H9 (cell line): ENCODE results near the gene ANKRD65. TPM values are rescaled to one million over a fixed set of nuclear protein-coding genes. Genes with fewer than 3 reads are reported as not detected.

Source experiments
- DNase-seq: peaks from one replicate; pipeline ENCODE4 v3.0.0-alpha.2; 2017
- H2AFZ ChIP-seq: one replicate; pipeline ENCODE4 v1.6.1; 2013; ENCODE audit warnings: mild to moderate bottlenecking, low read length, control low read depth, moderate library complexity
- H2AK5ac ChIP-seq: 2 replicates; pipeline ENCODE4 v1.6.1; 2013; ENCODE audit warnings: low read length, control low read depth, mixed read lengths; ENCODE audit not compliant: insufficient read length
- H2BK120ac ChIP-seq: one replicate; pipeline ENCODE4 v1.6.1; 2013; ENCODE audit warnings: low read depth, mild to moderate bottlenecking, low read length, control low read depth, inconsistent platforms; ENCODE audit not compliant: poor library complexity, severe bottlenecking
- H2BK12ac ChIP-seq: 2 replicates; pipeline ENCODE4 v1.6.1; 2013; ENCODE audit warnings: low read length, control low read depth, mixed read lengths, low read depth; ENCODE audit not compliant: insufficient read length
- H2BK15ac ChIP-seq: 2 replicates; pipeline ENCODE4 v1.6.1; 2013; ENCODE audit warnings: low read depth, low read length, control low read depth
- H2BK20ac ChIP-seq: one replicate; pipeline ENCODE4 v1.6.1; 2013; ENCODE audit warnings: low read depth, mild to moderate bottlenecking, low read length, control low read depth, inconsistent platforms; ENCODE audit not compliant: poor library complexity, severe bottlenecking
- H2BK5ac ChIP-seq: 2 replicates; pipeline ENCODE4 v1.6.1; 2013; ENCODE audit warnings: low read length, control low read depth, mixed read lengths; ENCODE audit not compliant: insufficient read length
- H3K14ac ChIP-seq: 2 replicates; pipeline ENCODE4 v1.6.1; 2013; ENCODE audit warnings: low read length, control low read depth; ENCODE audit not compliant: insufficient read depth
- H3K18ac ChIP-seq: 2 replicates; pipeline ENCODE4 v1.6.1; 2013; ENCODE audit warnings: low read depth, mild to moderate bottlenecking, mixed read lengths, low read length, control low read depth; ENCODE audit not compliant: insufficient read length
- H3K23ac ChIP-seq: 2 replicates; pipeline ENCODE4 v1.6.1; 2013; ENCODE audit warnings: low read length, control low read depth, mixed read lengths, low read depth; ENCODE audit not compliant: insufficient read length
- H3K23me2 ChIP-seq: 2 replicates; pipeline ENCODE4 v1.6.1; 2013; ENCODE audit warnings: low read depth, mild to moderate bottlenecking, mixed read lengths, low read length, control low read depth; ENCODE audit not compliant: insufficient read length, poor library complexity, severe bottlenecking
- H3K27ac ChIP-seq: 2 replicates; pipeline ENCODE4 v1.5.1; 2013; ENCODE audit warnings: low read length, control low read depth, mixed read lengths, low read depth; ENCODE audit not compliant: insufficient read length
- H3K27me3 ChIP-seq: 2 replicates; pipeline ENCODE4 v1.6.1; 2013; ENCODE audit warnings: low read length, control low read depth, inconsistent platforms; ENCODE audit not compliant: insufficient read depth
- H3K4ac ChIP-seq: 2 replicates; pipeline ENCODE4 v1.6.1; 2013; ENCODE audit warnings: low read depth, mild to moderate bottlenecking, control low read depth, inconsistent platforms, low read length, moderate library complexity
- H3K4me1 ChIP-seq: 2 replicates; pipeline ENCODE4 v1.6.1; 2013; ENCODE audit warnings: low read length, control low read depth, inconsistent platforms; ENCODE audit not compliant: insufficient read depth
- H3K4me2 ChIP-seq: 2 replicates; pipeline ENCODE4 v1.6.1; 2013; ENCODE audit warnings: low read length, control low read depth, mixed read lengths; ENCODE audit not compliant: insufficient read length, insufficient read depth
- H3K56ac ChIP-seq: 2 replicates; pipeline ENCODE4 v1.6.1; 2013; ENCODE audit warnings: low read depth, mild to moderate bottlenecking, mixed read lengths, low read length, control low read depth; ENCODE audit not compliant: insufficient read length
- H3K79me1 ChIP-seq: 2 replicates; pipeline ENCODE4 v1.6.1; 2013; ENCODE audit warnings: low read depth, mild to moderate bottlenecking, moderate library complexity, low read length, control low read depth, inconsistent platforms; ENCODE audit not compliant: insufficient read depth, poor library complexity, severe bottlenecking
- H3K79me2 ChIP-seq: 2 replicates; pipeline ENCODE4 v1.6.1; 2013; ENCODE audit warnings: low read length, control low read depth, inconsistent platforms; ENCODE audit not compliant: insufficient read depth
- H3K9ac ChIP-seq: 2 replicates; pipeline ENCODE4 v1.6.1; 2013; ENCODE audit warnings: low read length, control low read depth, mixed read lengths; ENCODE audit not compliant: insufficient read length; ENCODE audit errors: extremely low read depth
- H3K9me3 ChIP-seq: one replicate; pipeline ENCODE4 v1.6.1; 2013; ENCODE audit warnings: low read depth, low read length, inconsistent platforms; ENCODE audit not compliant: control insufficient read depth
- H3T11ph ChIP-seq: one replicate; pipeline ENCODE4 v1.6.1; 2013; ENCODE audit warnings: mild to moderate bottlenecking, low read length, control low read depth, inconsistent platforms
- H4K20me1 ChIP-seq: one replicate; pipeline ENCODE4 v1.6.1; 2013; ENCODE audit not compliant: control insufficient read depth, insufficient read length, insufficient read depth
- H4K5ac ChIP-seq: 2 replicates; pipeline ENCODE4 v1.6.1; 2013; ENCODE audit warnings: low read depth, mild to moderate bottlenecking, mixed read lengths, low read length, control low read depth; ENCODE audit not compliant: insufficient read length
- H4K8ac ChIP-seq: replicated peaks from 2 replicates; pipeline ENCODE4 v1.6.1; 2013; ENCODE audit warnings: low read length, control low read depth, mixed read lengths, low read depth; ENCODE audit not compliant: insufficient read length
- H4K91ac ChIP-seq: 2 replicates; pipeline ENCODE4 v1.6.1; 2013; ENCODE audit warnings: low read depth, mild to moderate bottlenecking, moderate library complexity, mixed read lengths, low read length, control low read depth; ENCODE audit not compliant: insufficient read length
- H3K27ac Mint-ChIP-seq, 3 experiments: 2 replicates in 2 of 3; 3 replicates in 1 of 3; pipeline ENCODE4 v1.8.0; 2020 to 2021; ENCODE audit warnings: mixed read lengths in 3 of 3, mild to moderate bottlenecking in 1 of 3, moderate library complexity in 1 of 3
- H3K27me3 Mint-ChIP-seq: 2 replicates; pipeline ENCODE4 v1.8.0; 2021; ENCODE audit warnings: low read depth, mild to moderate bottlenecking, moderate library complexity, mixed read lengths
- H3K36me3 Mint-ChIP-seq, 3 experiments: 2 replicates in 2 of 3; 3 replicates in 1 of 3; pipeline ENCODE4 v1.8.0; 2020 to 2021; ENCODE audit warnings: low read depth in 3 of 3, mixed read lengths in 3 of 3; ENCODE audit not compliant: insufficient read depth in 1 of 3
- H3K4me1 Mint-ChIP-seq, 2 experiments: 2 replicates each; pipeline ENCODE4 v1.8.0; 2020; ENCODE audit warnings: mixed read lengths in 2 of 2
- H3K4me3 Mint-ChIP-seq, 2 experiments: 2 replicates in 1 of 2; 3 replicates in 1 of 2; pipeline ENCODE4 v1.8.0; 2020 to 2021; ENCODE audit warnings: mild to moderate bottlenecking in 2 of 2, mixed read lengths in 2 of 2, moderate library complexity in 1 of 2
- H3K9me3 Mint-ChIP-seq, 2 experiments: 2 replicates in 1 of 2; 3 replicates in 1 of 2; pipeline ENCODE4 v1.8.0; 2020; ENCODE audit warnings: mild to moderate bottlenecking in 2 of 2, mixed read lengths in 2 of 2, moderate library complexity in 1 of 2
- CTCF ChIP-seq: fragments of 200-600 bp; sonication (generic); conservative IDR thresholded peaks from 3 replicates; pipeline ENCODE4 v1.8.0; 2021; ENCODE audit warnings: antibody characterized with exemption, mild to moderate bottlenecking
- WGBS: extraction: QIAGEN DNeasy Blood & Tissue Kit; methylation state at CpG from one replicate; pipeline ENCODE4 v1.1.7; 2013; ENCODE audit warnings: missing lambda C conversion rate, low lambda C conversion rate, mixed read lengths; ENCODE audit not compliant: insufficient read length; ENCODE audit errors: extremely low coverage; 5-methylcytosine and 5-hydroxymethylcytosine counted together
- total RNA-seq: library from RNA; stranded (reverse); gene quantifications from 2 replicates; pipeline ENCODE4 v1.2.1, GENCODE V29; 2021

ANKRD65 gene
- total RNA-seq, 1 experiment from 2014 or later = 3.1 TPM

- H3K23ac ChIP-seq = no peak overlapping the region
- H4K91ac ChIP-seq = no peak overlapping the region
- no peaks in the 10 kb centered on the region for H3K27me3 ChIP-seq
- Mint-ChIP-seq H3K36me3 (peaks cover 3 to 5% (median 4%) of the 10 kb centered on the region in 3 experiments; a peak in 5 of 7 replicates), H3K4me1 (peaks cover 31 to 46% of the 10 kb centered on the region in 2 experiments), H3K9me3 (peaks cover 3 to 4% of the 10 kb centered on the region in 2 experiments; a peak in 4 of 5 replicates), H3K27ac (no peak overlapping the region), H3K27me3 (no peaks in the 10 kb centered on the region), H3K4me3 (peak overlapping the region in 1 of 2 experiments; percentile 54; a peak in 1 of 5 replicates)
- H2BK15ac ChIP-seq = no peak overlapping the region
- no peak overlapping the region for H3K56ac ChIP-seq
- H3K79me1 ChIP-seq = no peaks in the 10 kb centered on the region
- H3K27ac ChIP-seq = no peak overlapping the region
- no CpG with 5 or more reads among the region's 18 CpGs for WGBS
- H3K14ac ChIP-seq = 0 out of 2 replicates have a peak overlapping the region, but pooled peaks have one; percentile 53
- peaks cover 2% of the 10 kb centered on the region; the same call in 1 of the 2 replicates for H3K4me1 ChIP-seq
- H4K20me1 ChIP-seq = no peaks in the 10 kb centered on the region
- no peak for DNase-seq
- no peaks in the 10 kb centered on the region for H3K79me2 ChIP-seq
- H2BK120ac ChIP-seq = no peak overlapping the region
- no peak overlapping the region for H4K5ac ChIP-seq
- H3K18ac ChIP-seq = peak overlapping the region; percentile 17
- H3K23me2 ChIP-seq = peaks cover 7% of the 10 kb centered on the region
- H3K9me3 ChIP-seq = no peaks in the 10 kb centered on the region
- no peak overlapping the region for H3T11ph ChIP-seq
- H2BK12ac ChIP-seq = no peak overlapping the region
- H3K4ac ChIP-seq = no peak overlapping the region
- no peak overlapping the region for H3K9ac ChIP-seq
- H2AK5ac ChIP-seq = no peak overlapping the region
- no peak overlapping the region for H4K8ac ChIP-seq
- H2BK20ac ChIP-seq = no peak overlapping the region
- TF ChIP-seq CTCF = no peak
- no peak overlapping the region for H2BK5ac ChIP-seq
- no peak overlapping the region for H3K4me2 ChIP-seq
- H2AFZ ChIP-seq = no peak overlapping the region
These were observed 10.1 kb upstream of the ANKRD65 start for GRCh38 chr1:1430992-1431844.
